H1 (cell line): ENCODE measurements around the gene DISC1. TPM values are rescaled to one million over a fixed set of nuclear protein-coding genes. Genes with fewer than 3 reads are reported as not detected.

Experiments
- CTCF ChIA-PET: fragments of 300-600 bp; sonication (Branson Sonifier 250); formaldehyde crosslinking; loops from one replicate; lab custom pipeline; 2021; ENCODE audit not compliant: partially characterized antibody; lab: Charles Lee
- POLR2A ChIA-PET: fragments of 300-600 bp; sonication (Branson Sonifier 250); formaldehyde crosslinking; loops from one replicate; lab custom pipeline; 2021; ENCODE audit warnings: inconsistent platforms; ENCODE audit not compliant: partially characterized antibody; lab: Charles Lee
- DNase-seq, 2 experiments: peaks; one replicate each; pipeline versions ENCODE4 v3.0.0 to v3.0.0-alpha.2; 2010 to 2022; ENCODE audit warnings: low spot score in 2 of 2, low read depth in 1 of 2, mixed read lengths in 1 of 2
- FAIRE-seq: peaks from 2 replicates; lab custom pipeline; 2011; peaks lifted over from hg19 to GRCh38; lab: Jason Lieb, UNC
- H2AFZ ChIP-seq: 2 replicates; pipeline ENCODE4 v1.8.1; 2012; ENCODE audit warnings: low read length, inconsistent platforms
- H2AK5ac ChIP-seq: 2 replicates; pipeline ENCODE4 v1.6.1; 2013; ENCODE audit warnings: low read depth, low read length
- H2BK120ac ChIP-seq: replicated peaks from 2 replicates; pipeline ENCODE3; 2013; ENCODE audit warnings: low read depth, low read length, inconsistent platforms
- H2BK12ac ChIP-seq: 2 replicates; pipeline ENCODE4 v1.6.1; 2013; ENCODE audit warnings: low read depth, low read length
- H2BK15ac ChIP-seq: 2 replicates; pipeline ENCODE4 v1.6.1; 2013; ENCODE audit warnings: low read length
- H2BK20ac ChIP-seq: 2 replicates; pipeline ENCODE4 v1.6.1; 2013; ENCODE audit warnings: low read length
- H2BK5ac ChIP-seq: 2 replicates; pipeline ENCODE4 v1.6.1; 2013; ENCODE audit warnings: low read depth, low read length
- H3K14ac ChIP-seq: 2 replicates; pipeline ENCODE4 v1.6.1; 2013; ENCODE audit warnings: inconsistent platforms; ENCODE audit not compliant: insufficient read length
- H3K18ac ChIP-seq: 2 replicates; pipeline ENCODE4 v1.6.1; 2013; ENCODE audit warnings: low read length; ENCODE audit errors: extremely low read depth
- H3K23ac ChIP-seq: 2 replicates; pipeline ENCODE4 v1.6.1; 2013; ENCODE audit warnings: inconsistent platforms; ENCODE audit not compliant: insufficient read length
- H3K23me2 ChIP-seq: 2 replicates; pipeline ENCODE4 v1.6.1; 2013; ENCODE audit warnings: low read depth, low read length
- H3K27ac ChIP-seq: 2 replicates; pipeline ENCODE4 v1.6.1; 2011; ENCODE audit warnings: low read depth, low read length, inconsistent platforms
- H3K27me3 ChIP-seq, 4 experiments: replicated peaks in 1 of 4; 1 replicate in 1 of 4; 2 replicates in 3 of 4; pipeline versions ENCODE4 v1.6.1 to v1.8.1; 2011 to 2013; ENCODE audit warnings: low read length in 3 of 4, mild to moderate bottlenecking in 3 of 4, inconsistent platforms in 2 of 4, mixed read lengths in 2 of 4, moderate library complexity in 1 of 4; ENCODE audit not compliant: control insufficient read depth in 3 of 4, insufficient read depth in 3 of 4; ENCODE audit errors: extremely low read depth in 1 of 4
- H3K36me3 ChIP-seq, 4 experiments: 2 replicates each; pipeline versions ENCODE4 v1.6.1 to v1.8.1; 2011 to 2013; ENCODE audit warnings: mild to moderate bottlenecking in 4 of 4, low read length in 3 of 4, moderate library complexity in 2 of 4, control low read depth in 1 of 4, inconsistent platforms in 1 of 4; ENCODE audit not compliant: insufficient read depth in 4 of 4, control insufficient read depth in 2 of 4
- H3K4ac ChIP-seq: replicated peaks from 2 replicates; pipeline ENCODE3; 2013; ENCODE audit warnings: low read length, low read depth, mixed read lengths, inconsistent platforms; ENCODE audit not compliant: insufficient read length
- H3K4me1 ChIP-seq, 4 experiments: replicated peaks in 1 of 4; 1 replicate in 1 of 4; 2 replicates in 3 of 4; pipeline versions ENCODE4 v1.6.1 to v1.8.1; 2011 to 2013; ENCODE audit warnings: low read length in 3 of 4, inconsistent platforms in 2 of 4, mixed read lengths in 1 of 4; ENCODE audit not compliant: insufficient read depth in 4 of 4, control insufficient read depth in 3 of 4
- H3K4me2 ChIP-seq, 2 experiments: 2 replicates each; pipeline versions ENCODE4 v1.6.1 to v1.8.1; 2011 to 2013; ENCODE audit warnings: low read depth in 2 of 2, low read length in 2 of 2, control low read depth in 1 of 2, inconsistent platforms in 1 of 2, mild to moderate bottlenecking in 1 of 2; ENCODE audit not compliant: insufficient read depth in 1 of 2
- H3K4me3 ChIP-seq, 4 experiments: fragments of 200-600, 300-600 bp in 1 of 4; sonication (generic), shearing (Covaris generic), sonication (Bioruptor Twin) in 1 of 4; 2 replicates each; pipeline versions ENCODE4 v1.5.1 to v1.8.1; 2011 to 2016; ENCODE audit warnings: low read length in 4 of 4, low read depth in 3 of 4, control low read depth in 2 of 4, inconsistent platforms in 2 of 4, mild to moderate bottlenecking in 2 of 4, mixed read lengths in 1 of 4, moderate library complexity in 1 of 4; ENCODE audit not compliant: insufficient read depth in 2 of 4; ENCODE audit errors: extremely low read depth in 1 of 4
- H3K56ac ChIP-seq: replicated peaks from 2 replicates; pipeline ENCODE3; 2013; ENCODE audit warnings: low read depth, mild to moderate bottlenecking, mixed read lengths, low read length, inconsistent platforms; ENCODE audit not compliant: insufficient read length
- H3K79me1 ChIP-seq: 2 replicates; pipeline ENCODE4 v1.6.1; 2013; ENCODE audit warnings: low read depth, low read length, control low read depth
- H3K79me2 ChIP-seq, 2 experiments: 2 replicates each; pipeline versions ENCODE4 v1.6.1 to v1.8.1; 2012 to 2013; ENCODE audit warnings: low read length in 2 of 2, mild to moderate bottlenecking in 2 of 2, inconsistent platforms in 1 of 2; ENCODE audit not compliant: insufficient read depth in 2 of 2, control insufficient read depth in 1 of 2
- H3K9ac ChIP-seq, 4 experiments: replicated peaks in 1 of 4; 1 replicate in 1 of 4; 2 replicates in 3 of 4; pipeline versions ENCODE4 v1.6.1 to v1.8.1; 2011 to 2013; ENCODE audit warnings: low read depth in 3 of 4, low read length in 3 of 4, control low read depth in 2 of 4, mild to moderate bottlenecking in 2 of 4, moderate library complexity in 2 of 4, inconsistent platforms in 1 of 4; ENCODE audit errors: extremely low read depth in 1 of 4
- H3K9me3 ChIP-seq, 2 experiments: 2 replicates each; pipeline versions ENCODE4 v1.6.1 to v1.8.1; 2012 to 2013; ENCODE audit warnings: mild to moderate bottlenecking in 2 of 2, moderate library complexity in 2 of 2, control low read depth in 1 of 2, inconsistent platforms in 1 of 2, low read depth in 1 of 2, low read length in 1 of 2, mixed read lengths in 1 of 2; ENCODE audit not compliant: insufficient read depth in 2 of 2
- H4K20me1 ChIP-seq, 2 experiments: replicated peaks in 1 of 2; 2 replicates each; pipeline versions ENCODE3 to v1.8.1; 2011 to 2013; ENCODE audit warnings: inconsistent platforms in 2 of 2, low read length in 2 of 2, mild to moderate bottlenecking in 1 of 2; ENCODE audit not compliant: insufficient read depth in 2 of 2, control insufficient read depth in 1 of 2
- H4K5ac ChIP-seq: 2 replicates; pipeline ENCODE4 v1.6.1; 2013; ENCODE audit warnings: low read length, low read depth, mixed read lengths, inconsistent platforms; ENCODE audit not compliant: insufficient read length
- H4K8ac ChIP-seq: 2 replicates; pipeline ENCODE4 v1.8.0; 2013; ENCODE audit warnings: mild to moderate bottlenecking, moderate library complexity, low read length, inconsistent platforms; ENCODE audit not compliant: insufficient read depth; ENCODE audit errors: extremely low read depth
- H4K91ac ChIP-seq: replicated peaks from 2 replicates; pipeline ENCODE3; 2013; ENCODE audit warnings: low read length, mixed read lengths, inconsistent platforms; ENCODE audit not compliant: insufficient read length
- ASH2L ChIP-seq: fragments of 200-600, 300-600 bp; sonication (generic); IDR thresholded peaks from one replicate; pipeline ENCODE4 v1.7.1; 2017; ENCODE audit warnings: low read length
- EGR1 ChIP-seq: IDR thresholded peaks from 2 replicates; pipeline ENCODE4 v1.6.1; 2011; ENCODE audit warnings: low read depth, low read length, borderline replicate concordance
- KDM4A ChIP-seq: IDR thresholded peaks from one replicate; pipeline ENCODE4 v1.7.1; 2012; ENCODE audit warnings: low read depth, mild to moderate bottlenecking, moderate library complexity, low read length, inconsistent platforms; ENCODE audit not compliant: severe bottlenecking
- KDM5A ChIP-seq: fragments of 200-600 bp; IDR thresholded peaks from 2 replicates; pipeline ENCODE4 v1.7.1; 2012; ENCODE audit warnings: mild to moderate bottlenecking, low read length, inconsistent platforms, mixed read lengths
- TAF1 ChIP-seq: IDR thresholded peaks from 2 replicates; pipeline ENCODE4 v1.6.1; 2011; ENCODE audit warnings: mild to moderate bottlenecking, low read depth, low read length
- WGBS, 2 experiments: shearing (Covaris generic) in 1 of 2; methylation state at CpG; one replicate each; pipeline versions ENCODE4 v1.1.6 to v1.1.7; 2013 to 2015; ENCODE audit warnings: low lambda C conversion rate in 2 of 2, mixed read lengths in 2 of 2, inconsistent platforms in 1 of 2, low coverage in 1 of 2, missing lambda C conversion rate in 1 of 2; ENCODE audit not compliant: insufficient replicate concordance in 2 of 2, insufficient coverage in 1 of 2, insufficient read length in 1 of 2; ENCODE audit errors: extremely low coverage in 1 of 2, missing lambda C conversion rate in 1 of 2; 5-methylcytosine and 5-hydroxymethylcytosine counted together
- polyA plus RNA-seq, 7 experiments: library from polyadenylated mRNA; depleted of rRNA in 3 of 7; stranded (reverse) in 5 of 7; unstranded in 2 of 7; fragments of >200 nt in 5 of 7; fragments of 200-250 nt in 2 of 7; gene quantifications; 1 replicate in 5 of 7; 2 replicates in 1 of 7; 4 replicates in 1 of 7; pipeline versions ENCODE4 v1.2.1 to v1.2.3, GENCODE V29; 2011 to 2013; ENCODE audit warnings: missing spikeins in 2 of 7, mixed read lengths in 2 of 7
- total RNA-seq: library from RNA; stranded (reverse); fragmentation: NEBNext Ultra II Directional; extraction: Animal tissue kit (Norgen Biotek cat#: 25700); gene quantifications from 2 replicates; pipeline ENCODE4 v1.2.1, GENCODE V29; 2021

Gene DISC1
- total and polyA plus RNA-seq, 2 of the 8 experiments (the other 6 are each of a cell fraction or from before 2014, with no cell fraction given) = 1.1 to 3.5 TPM

- Histone ChIP-seq H2AK5ac (no peak overlapping the region), H3K4me1 (no peaks in the 10 kb centered on the region), H3K36me3 (no peaks in the 10 kb centered on the region), H4K20me1 (peaks cover 0 to 3% of the 10 kb centered on the region in 2 experiments), H3K14ac (no peak overlapping the region), H3K23me2 (no peaks in the 10 kb centered on the region), H3K27ac (no peak overlapping the region), H4K8ac (no peak overlapping the region), H3K56ac (no peak overlapping the region), H2BK12ac (no peak overlapping the region), H3K4me3 (no peak overlapping the region), H2BK5ac (no peak overlapping the region), H4K5ac (no peak overlapping the region), H3K27me3 (no peaks in the 10 kb centered on the region), H4K91ac (no peak overlapping the region), H3K9me3 (peaks cover 0 to 3% of the 10 kb centered on the region in 2 experiments; a peak in 1 of 4 replicates), H3K23ac (no peak overlapping the region), H3K9ac (no peak overlapping the region), H2BK15ac (no peak overlapping the region), H2BK20ac (no peak overlapping the region), H2AFZ (no peak overlapping the region), H3K4ac (no peak overlapping the region), H2BK120ac (no peak overlapping the region), H3K18ac (no peak overlapping the region), H3K79me2 (no peaks in the 10 kb centered on the region), H3K4me2 (no peak overlapping the region), H3K79me1 (no peaks in the 10 kb centered on the region)
- no peak for DNase-seq
- ChIA-PET CTCF (no interaction called here), POLR2A (no interaction called here)
- no peak for FAIRE-seq
- WGBS, 2 experiments = 92% methylated on average over 1 of the region's 1 CpG; no CpG with 5 or more reads in 1 of the 2 experiments
- TF ChIP-seq TAF1 (no peak), EGR1 (no peak), ASH2L (no peak), KDM5A (no peak), KDM4A (no peak)
Observed at GRCh38 chr1:231638647-231639046, 12.1 kb downstream of the DISC1 start.
